ENCODE results near the gene UACA.

- no peak for TF ChIP-seq POLR2A (IDR thresholded peaks at IDR 0.05; ENCODE audit: low read depth, low read length)
- no peak for TF ChIP-seq TAF1 (IDR thresholded peaks at IDR 0.05; ENCODE audit: low read depth, low read length)
- TF ChIP-seq POLR2AphosphoS5 (IDR thresholded peaks at IDR 0.05; ENCODE audit: low read depth, low read length), result no peak
These were observed 15.0 kb downstream of the UACA start for GRCh38 chr15:70748281-70748747.

Data from GM12891 (cell line).